Smooth muscle cell (in vitro differentiated cells): ENCODE results near the gene ASB5. TPM values are rescaled to one million over a fixed set of nuclear protein-coding genes. Genes with fewer than 3 reads are reported as not detected.
"Not testable (repeated sequence)": the region's sequence is repeated elsewhere in the genome, so short reads cannot be mapped to it uniquely, and the experiment has no call there.

Experiments
- DNase-seq: peaks from one replicate; lab custom pipeline; 2025; ENCODE audit not compliant: unreplicated experiment; lab: John Stamatoyannopoulos, UW
- H2AFZ ChIP-seq: fragments of 200-600 bp; sonication (generic); 2 replicates; pipeline ENCODE4 v1.6.0; 2016; ENCODE audit warnings: antibody characterized with exemption, low read depth, mild to moderate bottlenecking
- H3F3A ChIP-seq: fragments of 200-600 bp; sonication (generic); 2 replicates; pipeline ENCODE4 v1.6.0; 2017; ENCODE audit warnings: antibody characterized with exemption, low read depth
- H3K27ac ChIP-seq: fragments of 200-600 bp; sonication (generic); 2 replicates; pipeline ENCODE4 v1.5.1; 2016; ENCODE audit warnings: low read depth, mild to moderate bottlenecking
- H3K27me3 ChIP-seq: fragments of 200-600 bp; sonication (generic); 2 replicates; pipeline ENCODE4 v1.6.1; 2016; ENCODE audit warnings: low read depth, mild to moderate bottlenecking
- H3K36me3 ChIP-seq: fragments of 200-600 bp; sonication (generic); 2 replicates; pipeline ENCODE4 v1.5.1; 2016; ENCODE audit warnings: low read depth
- H3K4me1 ChIP-seq: fragments of 200-600 bp; sonication (generic); 2 replicates; pipeline ENCODE4 v1.5.1; 2016; ENCODE audit warnings: low read depth
- H3K4me2 ChIP-seq: fragments of 200-600 bp; sonication (generic); 2 replicates; pipeline ENCODE4 v1.6.0; 2016; ENCODE audit warnings: mild to moderate bottlenecking
- H3K4me3 ChIP-seq: fragments of 200-600 bp; sonication (generic); 2 replicates; pipeline ENCODE4 v1.5.1; 2016; ENCODE audit warnings: mild to moderate bottlenecking
- H3K79me2 ChIP-seq: fragments of 200-600 bp; sonication (generic); 2 replicates; pipeline ENCODE4 v1.6.0; 2016; ENCODE audit warnings: low read depth, mild to moderate bottlenecking
- H3K9ac ChIP-seq: fragments of 200-600 bp; sonication (generic); 2 replicates; pipeline ENCODE4 v1.6.0; 2016; ENCODE audit warnings: low read depth
- H3K9me3 ChIP-seq: fragments of 200-600 bp; sonication (generic); replicated peaks from 2 replicates; pipeline ENCODE4 v1.5.1; 2016; ENCODE audit warnings: low read depth
- H4K20me1 ChIP-seq: fragments of 200-600 bp; sonication (generic); 2 replicates; pipeline ENCODE4 v1.6.0; 2016; ENCODE audit warnings: low read depth
- WGBS: methylation state at CpG from one replicate; pipeline ENCODE4 v1.1.7; 2016; ENCODE audit warnings: low lambda C conversion rate; 5-methylcytosine and 5-hydroxymethylcytosine counted together
- polyA plus RNA-seq: library from polyadenylated mRNA; unstranded; fragments of >200 nt; fragmentation: Nextera tagmentation; extraction: Ambion mirVana; gene quantifications from 2 replicates; pipeline ENCODE4 v1.2.1, GENCODE V29; 2016
- total RNA-seq: library from RNA; depleted of rRNA; stranded (reverse); fragments of >200 nt; gene quantifications from 2 replicates; pipeline ENCODE4 v1.2.3, GENCODE V29; 2014
- TF ChIP-seq, protein P1 (sequence below): fragments of 200-600 bp; sonication (generic); IDR thresholded peaks from 2 replicates; pipeline ENCODE4 v1.5.1; 2017; ENCODE audit warnings: borderline replicate concordance, mild to moderate bottlenecking, antibody characterized with exemption; ENCODE audit not compliant: insufficient read depth, poor library complexity, severe bottlenecking

ASB5 gene
- total and polyA plus RNA-seq, 2 experiments from 2014 or later: 0.18 TPM; not detected in 1

DNA sequence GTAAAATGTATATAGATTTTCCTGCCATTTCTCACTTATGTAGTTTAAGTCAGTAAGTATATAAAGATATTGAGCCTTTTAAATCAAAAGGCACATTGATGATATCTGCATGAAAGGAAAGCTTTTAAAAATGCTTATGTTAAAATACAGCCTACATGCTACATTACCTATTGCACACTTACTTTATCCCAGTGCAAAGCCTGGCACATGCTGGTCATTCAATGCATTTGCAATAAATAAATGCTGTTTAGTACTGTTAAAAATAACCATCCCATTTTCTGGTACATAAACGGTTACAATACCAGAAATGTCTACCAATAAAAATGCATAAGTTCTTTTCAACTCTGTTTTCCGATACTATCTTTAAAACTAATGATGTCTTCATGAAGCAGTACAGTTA lies 51.5 kb downstream of the ASB5 start:
- H2AFZ ChIP-seq: no peak overlapping the region
- H3K4me3 ChIP-seq: no peak overlapping the region
- WGBS: 78% methylated on average over 2 of the region's 2 CpGs
- no peaks in the 10 kb centered on the region for H3K79me2 ChIP-seq
- TF ChIP-seq, protein P1, sequence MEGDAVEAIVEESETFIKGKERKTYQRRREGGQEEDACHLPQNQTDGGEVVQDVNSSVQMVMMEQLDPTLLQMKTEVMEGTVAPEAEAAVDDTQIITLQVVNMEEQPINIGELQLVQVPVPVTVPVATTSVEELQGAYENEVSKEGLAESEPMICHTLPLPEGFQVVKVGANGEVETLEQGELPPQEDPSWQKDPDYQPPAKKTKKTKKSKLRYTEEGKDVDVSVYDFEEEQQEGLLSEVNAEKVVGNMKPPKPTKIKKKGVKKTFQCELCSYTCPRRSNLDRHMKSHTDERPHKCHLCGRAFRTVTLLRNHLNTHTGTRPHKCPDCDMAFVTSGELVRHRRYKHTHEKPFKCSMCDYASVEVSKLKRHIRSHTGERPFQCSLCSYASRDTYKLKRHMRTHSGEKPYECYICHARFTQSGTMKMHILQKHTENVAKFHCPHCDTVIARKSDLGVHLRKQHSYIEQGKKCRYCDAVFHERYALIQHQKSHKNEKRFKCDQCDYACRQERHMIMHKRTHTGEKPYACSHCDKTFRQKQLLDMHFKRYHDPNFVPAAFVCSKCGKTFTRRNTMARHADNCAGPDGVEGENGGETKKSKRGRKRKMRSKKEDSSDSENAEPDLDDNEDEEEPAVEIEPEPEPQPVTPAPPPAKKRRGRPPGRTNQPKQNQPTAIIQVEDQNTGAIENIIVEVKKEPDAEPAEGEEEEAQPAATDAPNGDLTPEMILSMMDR: no peak
- no peaks in the 10 kb centered on the region for H3K4me1 ChIP-seq
- no peaks in the 10 kb centered on the region for H3K36me3 ChIP-seq
- H3K9ac ChIP-seq: no peak overlapping the region
- H3K9me3 ChIP-seq: no peaks in the 10 kb centered on the region
- H3K4me2 ChIP-seq: no peak overlapping the region
- DNase-seq: no peak
- H4K20me1 ChIP-seq: no peaks in the 10 kb centered on the region
- H3F3A ChIP-seq: no peaks in the 10 kb centered on the region
- H3K27me3 ChIP-seq: no peaks in the 10 kb centered on the region
- H3K27ac ChIP-seq: no peak overlapping the region

- not testable (repeated sequence) for H3K4me1 ChIP-seq, H3K79me2 ChIP-seq, H3K9me3 ChIP-seq, H3K4me2 ChIP-seq, H3K9ac ChIP-seq, DNase-seq, H4K20me1 ChIP-seq, H2AFZ ChIP-seq, H3F3A ChIP-seq, H3K4me3 ChIP-seq, H3K27me3 ChIP-seq, H3K36me3 ChIP-seq, H3K27ac ChIP-seq
- 46% methylated on average over 3 of the region's 3 CpGs for WGBS
Measured at GRCh38 chr4:176212351-176212750, 56.7 kb downstream of the ASB5 start.

DNA sequence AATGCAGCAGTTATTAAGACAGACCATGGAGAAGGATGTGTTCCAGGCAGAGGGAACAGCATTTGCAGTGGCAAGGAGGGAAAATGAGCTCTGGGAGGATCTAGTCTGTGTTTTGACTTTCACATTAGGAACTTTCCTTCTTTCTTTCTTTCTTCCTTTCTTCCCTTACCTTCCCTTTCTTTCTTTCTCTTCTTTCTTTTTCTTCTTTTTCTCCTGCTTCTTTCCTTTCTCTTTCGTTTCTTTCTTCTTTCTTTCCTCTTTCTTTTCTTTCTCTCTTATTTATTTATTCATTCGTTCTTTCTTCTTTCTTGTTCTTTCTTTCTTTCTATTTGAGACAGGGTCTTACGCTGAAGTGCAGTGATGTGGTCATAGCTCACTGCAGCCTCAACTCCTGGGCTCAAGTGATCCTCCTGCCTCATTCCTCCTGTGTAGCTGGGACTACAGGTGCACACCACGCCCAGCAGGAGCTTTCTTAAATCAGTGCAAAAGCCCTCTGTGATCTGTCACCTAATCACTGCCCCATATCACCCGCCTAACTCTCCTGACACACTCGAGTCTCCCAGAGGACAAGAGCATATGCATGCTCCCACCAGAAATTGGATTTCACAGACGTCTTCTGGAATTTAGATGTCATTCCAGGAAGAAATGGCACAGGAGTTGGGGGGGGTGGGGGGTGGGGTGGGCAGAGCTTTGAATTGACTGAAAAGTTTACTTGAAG lies 58.3 kb downstream of the ASB5 start:
- 87% methylated on average over 7 of the region's 7 CpGs for WGBS
- no peak for DNase-seq
- no peak overlapping the region for H3K9ac ChIP-seq

GRCh38 chr4:176210101-176210500 lies 58.9 kb downstream of the ASB5 start:
- H2AFZ ChIP-seq: no peak overlapping the region

More for the DNA sequence above, 58.3 kb downstream of the ASB5 start:
- no peak overlapping the region for H3K4me3 ChIP-seq
- H3F3A ChIP-seq: peaks cover 5% of the 10 kb centered on the region
- H3K4me2 ChIP-seq: no peak overlapping the region
- no peaks in the 10 kb centered on the region for H3K9me3 ChIP-seq
- TF ChIP-seq, protein P1: no peak
- H3K27ac ChIP-seq: no peak overlapping the region
- no peaks in the 10 kb centered on the region for H3K27me3 ChIP-seq
- no peaks in the 10 kb centered on the region for H4K20me1 ChIP-seq
- H2AFZ ChIP-seq: no peak overlapping the region
- no peaks in the 10 kb centered on the region for H3K79me2 ChIP-seq
- no peaks in the 10 kb centered on the region for H3K4me1 ChIP-seq
- no peaks in the 10 kb centered on the region for H3K36me3 ChIP-seq

More at GRCh38 chr4:176210101-176210500, 58.9 kb downstream of the ASB5 start:
- H3K9ac ChIP-seq: no peak overlapping the region
- H3K9me3 ChIP-seq: no peaks in the 10 kb centered on the region
- H4K20me1 ChIP-seq: no peaks in the 10 kb centered on the region
- DNase-seq: no peak
- no peaks in the 10 kb centered on the region for H3K4me1 ChIP-seq
- no peaks in the 10 kb centered on the region for H3K79me2 ChIP-seq
- H3K36me3 ChIP-seq: no peaks in the 10 kb centered on the region
- no peak overlapping the region for H3K27ac ChIP-seq
- H3F3A ChIP-seq: peaks cover 5% of the 10 kb centered on the region
- no peaks in the 10 kb centered on the region for H3K27me3 ChIP-seq
- H3K4me3 ChIP-seq: no peak overlapping the region
- H3K4me2 ChIP-seq: no peak overlapping the region
- TF ChIP-seq, protein P1: no peak
- 64% methylated on average over 3 of the region's 3 CpGs for WGBS
